SK-N-SH (cell line): ENCODE measurements around the gene BRD4. TPM values are rescaled to one million over a fixed set of nuclear protein-coding genes. Genes with fewer than 3 reads are reported as not detected.

Experiments used
- CTCF ChIA-PET: fragments of 300-600, 350-600 bp; formaldehyde crosslinking; extraction: SDS; loops from one replicate; lab custom pipeline; 2021; lab: Yijun Ruan, JAX
- POLR2A ChIA-PET: fragments of 350-600 bp; sonication (Branson Sonifier 250); formaldehyde crosslinking; extraction: SDS; loops from one replicate; lab custom pipeline; 2020; ENCODE audit warnings: antibody characterized with exemption, inconsistent platforms; lab: Yijun Ruan, JAX
- DNase-seq: peaks from one replicate; pipeline ENCODE4 v3.0.0; 2012
- H2AFZ ChIP-seq: fragments of 200-600 bp; sonication (generic); 2 replicates; pipeline ENCODE4 v1.8.1; 2016; ENCODE audit warnings: antibody characterized with exemption, mild to moderate bottlenecking, low read depth
- H3F3A ChIP-seq: fragments of 200-600 bp; sonication (generic); replicated peaks from 2 replicates; pipeline ENCODE3; 2016; ENCODE audit warnings: antibody characterized with exemption, mild to moderate bottlenecking; ENCODE audit not compliant: insufficient read depth
- H3K27ac ChIP-seq, 2 experiments: fragments of 200-500 bp in 1 of 2; fragments of 200-600 bp in 1 of 2; sonication (Bioruptor generic) in 1 of 2; sonication (generic), shearing (Covaris generic) in 1 of 2; 2 replicates each; pipeline versions ENCODE4 v1.5.1 to v1.6.1; 2014 to 2016; ENCODE audit warnings: low read depth in 2 of 2, inconsistent platforms in 1 of 2, low read length in 1 of 2, mild to moderate bottlenecking in 1 of 2, mixed read lengths in 1 of 2
- H3K27me3 ChIP-seq: fragments of 200-600 bp; sonication (generic), shearing (Covaris generic); 2 replicates; pipeline ENCODE4 v1.6.1; 2016; ENCODE audit warnings: mixed run types; ENCODE audit not compliant: insufficient read depth
- H3K36me3 ChIP-seq, 2 experiments: fragments of 200-500 bp in 1 of 2; fragments of 200-600 bp in 1 of 2; sonication (Bioruptor generic) in 1 of 2; sonication (generic) in 1 of 2; replicated peaks in 1 of 2; 2 replicates each; pipeline versions ENCODE3 to v1.5.1; 2014 to 2016; ENCODE audit warnings: low read length in 1 of 2, mild to moderate bottlenecking in 1 of 2; ENCODE audit not compliant: insufficient read depth in 2 of 2, control insufficient read depth in 1 of 2
- H3K4me1 ChIP-seq, 2 experiments: fragments of 200-500 bp in 1 of 2; fragments of 200-600 bp in 1 of 2; sonication (Bioruptor generic) in 1 of 2; sonication (generic), shearing (Covaris generic) in 1 of 2; 2 replicates each; pipeline versions ENCODE4 v1.5.1 to v1.6.1; 2014 to 2016; ENCODE audit warnings: low read depth in 1 of 2, low read length in 1 of 2, mixed run types in 1 of 2; ENCODE audit not compliant: insufficient read depth in 2 of 2, control insufficient read depth in 1 of 2
- H3K4me2 ChIP-seq: fragments of 200-600 bp; sonication (generic), shearing (Covaris generic); 2 replicates; pipeline ENCODE4 v1.6.1; 2017; ENCODE audit warnings: mixed run types
- H3K4me3 ChIP-seq, 2 experiments: fragments of 200-500 bp in 1 of 2; fragments of 200-600 bp in 1 of 2; sonication (Bioruptor generic) in 1 of 2; sonication (generic), shearing (Covaris generic) in 1 of 2; 2 replicates each; pipeline versions ENCODE4 v1.5.1 to v1.8.1; 2014 to 2016; ENCODE audit warnings: low read depth in 2 of 2, inconsistent platforms in 1 of 2, low read length in 1 of 2, mild to moderate bottlenecking in 1 of 2, mixed read lengths in 1 of 2, moderate library complexity in 1 of 2
- H3K79me2 ChIP-seq: fragments of 200-600 bp; sonication (generic); 2 replicates; pipeline ENCODE4 v1.8.1; 2017; ENCODE audit warnings: mild to moderate bottlenecking; ENCODE audit not compliant: insufficient read depth
- H3K9ac ChIP-seq: fragments of 200-600 bp; sonication (generic); 2 replicates; pipeline ENCODE4 v1.6.1; 2017; ENCODE audit warnings: mixed run types
- H3K9me2 ChIP-seq: fragments of 200-600 bp; sonication (generic); 2 replicates; pipeline ENCODE4 v1.6.1; 2017; ENCODE audit warnings: mixed run types
- H3K9me3 ChIP-seq: fragments of 200-600 bp; sonication (generic); 2 replicates; pipeline ENCODE4 v1.6.1; 2017; ENCODE audit warnings: mixed run types, mild to moderate bottlenecking, moderate library complexity
- H4K20me1 ChIP-seq: fragments of 200-600 bp; sonication (generic); 2 replicates; pipeline ENCODE4 v1.6.1; 2017; ENCODE audit warnings: mild to moderate bottlenecking, mixed run types; ENCODE audit not compliant: insufficient read depth
- ELF1 ChIP-seq: IDR thresholded peaks from 2 replicates; pipeline ENCODE4 v1.4.0; 2012
- EZH2phosphoT487 ChIP-seq: fragments of 200-600 bp; sonication (generic); IDR thresholded peaks from 2 replicates; pipeline ENCODE4 v1.6.1; 2017; ENCODE audit warnings: low read depth, mixed run types, mild to moderate bottlenecking, antibody characterized with exemption, moderate library complexity, borderline replicate concordance
- FOSL2 ChIP-seq: IDR thresholded peaks from 2 replicates; pipeline ENCODE4 v1.4.0; 2012; ENCODE audit warnings: low read depth, mild to moderate bottlenecking, moderate library complexity, borderline replicate concordance
- GABPA ChIP-seq: IDR thresholded peaks from 2 replicates; pipeline ENCODE4 v1.4.0; 2012; ENCODE audit warnings: low read depth, mild to moderate bottlenecking
- IRF3 ChIP-seq: fragments of 150-350 bp; IDR thresholded peaks from 2 replicates; pipeline ENCODE4 v1.6.1; 2016; ENCODE audit warnings: mild to moderate bottlenecking, low read depth, low read length
- JUND ChIP-seq: IDR thresholded peaks from 2 replicates; pipeline ENCODE4 v1.4.0; 2012
- NRF1 ChIP-seq: IDR thresholded peaks from 2 replicates; pipeline ENCODE4 v1.6.1; 2012; ENCODE audit warnings: low read depth, mild to moderate bottlenecking, low read length
- PBX3 ChIP-seq: IDR thresholded peaks from 2 replicates; pipeline ENCODE4; 2012
- RAD21 ChIP-seq: IDR thresholded peaks from 2 replicates; pipeline ENCODE4 v1.6.1; 2012; ENCODE audit warnings: mild to moderate bottlenecking, low read length
- RCOR1 ChIP-seq: fragments of 150-350 bp; IDR thresholded peaks from 2 replicates; pipeline ENCODE4 v1.6.1; 2017; ENCODE audit warnings: antibody characterized with exemption, low read length
- REST ChIP-seq: IDR thresholded peaks from 2 replicates; pipeline ENCODE4 v1.6.1; 2012; ENCODE audit warnings: mild to moderate bottlenecking, low read depth, low read length, moderate library complexity
- SMC3 ChIP-seq: IDR thresholded peaks from 2 replicates; pipeline ENCODE4 v1.6.1; 2012; ENCODE audit warnings: low read depth, low read length, improper control_type of control experiment
- TAF1 ChIP-seq: IDR thresholded peaks from 2 replicates; pipeline ENCODE4 v1.6.1; 2012; ENCODE audit warnings: low read depth, mild to moderate bottlenecking, low read length, moderate library complexity, borderline replicate concordance
- YY1 ChIP-seq: IDR thresholded peaks from 2 replicates; pipeline ENCODE4 v1.4.0; 2012; ENCODE audit warnings: low read depth, mild to moderate bottlenecking
- WGBS: methylation state at CpG from one replicate; pipeline ENCODE4 v1.1.6; 2017; ENCODE audit warnings: low lambda C conversion rate; 5-methylcytosine and 5-hydroxymethylcytosine counted together
- polyA plus RNA-seq, 3 experiments: library from polyadenylated mRNA; depleted of rRNA; stranded (reverse); fragments of >200 nt; gene quantifications; 2 replicates each; pipeline ENCODE4 v1.2.3, GENCODE V29; 2012
- TF ChIP-seq, protein P1 (sequence below): fragments of 150-350 bp; IDR thresholded peaks from 2 replicates; pipeline ENCODE4 v1.6.1; 2017; ENCODE audit warnings: antibody characterized with exemption, low read length, low read depth, borderline replicate concordance

BRD4 gene
- polyA plus RNA-seq, 1 of the 3 experiments (the other 2 are of a cell fraction): 10.0 TPM

- Histone ChIP-seq H3K4me3 (no peak overlapping the region), H3K27me3 (no peaks in the 10 kb centered on the region), H3K9me3 (no peaks in the 10 kb centered on the region), H3K4me2 (no peak overlapping the region)
- CTCF ChIA-PET: interaction anchor here (0.9 kb wide), 1 partner anchor 31 kb away, joined by 3 read pairs; no protein-coding TSS in a partner anchor
- POLR2A ChIA-PET: no interaction called here
- TF ChIP-seq RAD21: no peak
- TF ChIP-seq, protein P1, sequence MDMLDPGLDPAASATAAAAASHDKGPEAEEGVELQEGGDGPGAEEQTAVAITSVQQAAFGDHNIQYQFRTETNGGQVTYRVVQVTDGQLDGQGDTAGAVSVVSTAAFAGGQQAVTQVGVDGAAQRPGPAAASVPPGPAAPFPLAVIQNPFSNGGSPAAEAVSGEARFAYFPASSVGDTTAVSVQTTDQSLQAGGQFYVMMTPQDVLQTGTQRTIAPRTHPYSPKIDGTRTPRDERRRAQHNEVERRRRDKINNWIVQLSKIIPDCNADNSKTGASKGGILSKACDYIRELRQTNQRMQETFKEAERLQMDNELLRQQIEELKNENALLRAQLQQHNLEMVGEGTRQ: no peak
- TF ChIP-seq FOSL2: no peak
- no peak for TF ChIP-seq SMC3
- no peak for TF ChIP-seq RCOR1
- no peak for TF ChIP-seq JUND
- no peak for TF ChIP-seq IRF3
- TF ChIP-seq GABPA: no peak
- TF ChIP-seq, all 33 proteins: peak for 0
- Histone ChIP-seq H3K9me2 (no peaks in the 10 kb centered on the region), H3F3A (peaks cover 13% of the 10 kb centered on the region), H3K4me1 (peaks cover 3 to 14% of the 10 kb centered on the region in 2 experiments; a peak in 2 of 4 replicates), H3K9ac (no peak overlapping the region), H3K27ac (no peak overlapping the region), H2AFZ (no peak overlapping the region), H3K36me3 (peaks cover 61 to 91% of the 10 kb centered on the region in 2 experiments), H3K79me2 (peaks cover 89% of the 10 kb centered on the region), H4K20me1 (peaks cover 74% of the 10 kb centered on the region)
- 88% methylated on average over 5 of the region's 22 CpGs for WGBS
- no peak for DNase-seq
Observed at GRCh38 chr19:15256708-15257331, 75.5 kb downstream of the BRD4 start.

- Histone ChIP-seq H3K4me3 (no peak overlapping the region), H4K20me1 (peaks cover 73% of the 10 kb centered on the region), H3K9me3 (no peaks in the 10 kb centered on the region), H3F3A (peaks cover 20% of the 10 kb centered on the region), H3K4me2 (no peak overlapping the region), H3K79me2 (peaks cover 83% of the 10 kb centered on the region), H3K27me3 (no peaks in the 10 kb centered on the region), H3K9me2 (no peaks in the 10 kb centered on the region), H3K27ac (no peak overlapping the region), H3K4me1 (peaks cover 11 to 25% of the 10 kb centered on the region in 2 experiments), H3K36me3 (peaks cover 52 to 82% of the 10 kb centered on the region in 2 experiments), H2AFZ (no peak overlapping the region), H3K9ac (no peak overlapping the region)
- CTCF ChIA-PET: interaction anchor here (1.1 to 7.2 kb wide), 3 partner anchors 9 to 78 kb away, joined by 3 to 39 read pairs (median 3); no protein-coding TSS in a partner anchor
- DNase-seq: no peak
- POLR2A ChIA-PET: no interaction called here
- WGBS: 90% methylated on average over 10 of the region's 22 CpGs
- TF ChIP-seq NRF1 (no peak), SMC3 (no peak), RCOR1 (no peak), TAF1 (no peak), GABPA (no peak), YY1 (no peak), IRF3 (no peak), ELF1 (no peak), PBX3 (no peak), EZH2phosphoT487 (no peak), REST (no peak)
- TF ChIP-seq, protein P1: no peak
Observed at GRCh38 chr19:15255359-15255990, 76.9 kb downstream of the BRD4 start.
